Activated CD8-positive, alpha-beta memory T cell treated with anti-CD3 and anti-CD28 coated beads, Interleukin-2, amount 50 U/mL, for 24 hours (primary cell): ENCODE measurements around the gene CC2D2B.
"Not testable (repeated sequence)": the region's sequence is repeated elsewhere in the genome, so short reads cannot be mapped to it uniquely, and the experiment has no call there.

Source experiments
- DNase-seq: peaks from one replicate; pipeline ENCODE4 v3.0.0-alpha.2; 2020; ENCODE audit errors: extremely low read depth

Gene CC2D2B

DNA sequence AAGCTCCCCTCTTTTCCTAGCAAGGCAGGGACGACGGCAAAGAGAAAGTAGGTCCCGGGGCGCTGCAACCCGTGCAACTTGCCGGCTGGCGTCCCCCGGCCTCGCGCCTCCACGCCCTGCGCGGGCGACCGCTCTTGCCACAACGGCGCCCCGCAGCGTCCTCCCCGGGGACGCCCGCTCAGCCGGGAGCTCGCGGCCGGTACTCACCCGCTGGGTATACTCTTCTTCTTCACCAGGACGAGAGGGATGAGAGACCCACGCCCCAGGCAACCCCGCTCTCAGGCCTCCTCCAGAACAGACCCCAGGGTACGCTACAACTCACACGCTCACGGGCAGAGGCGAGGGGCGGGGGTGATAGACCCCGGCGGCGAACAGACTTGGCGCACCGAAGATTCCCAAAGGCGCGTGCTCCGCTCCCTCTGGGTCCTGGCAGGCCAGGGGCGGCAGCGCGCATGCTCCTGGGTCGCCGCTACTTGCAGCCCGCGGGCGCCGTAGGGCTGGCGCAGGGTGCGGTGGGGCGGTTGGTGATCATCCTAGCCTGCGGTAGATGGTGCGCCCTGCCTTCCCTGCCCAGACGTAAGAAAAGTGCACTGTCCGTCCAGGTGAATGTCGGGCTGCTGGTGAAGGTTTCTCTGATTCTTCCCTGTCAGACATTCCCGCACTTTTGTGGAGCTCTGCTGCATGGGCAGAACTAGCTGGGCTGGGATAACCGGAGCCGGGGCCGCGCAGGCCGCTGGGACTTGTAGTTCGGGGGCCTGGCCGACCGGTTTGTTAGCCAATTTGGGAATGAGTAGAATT lies at the start of gene CC2D2B:
Gene CC2D2B (plus strand): TSS at position 520 of the 798 bp plus-strand sequence. CDS start 3,349 bp downstream, outside the sequence.
- DNase-seq = peak; percentile 27

GRCh38 chr10:95860166-95860940 lies 47.4 kb upstream of the CC2D2B start:
- DNase-seq = no peak

DNA sequence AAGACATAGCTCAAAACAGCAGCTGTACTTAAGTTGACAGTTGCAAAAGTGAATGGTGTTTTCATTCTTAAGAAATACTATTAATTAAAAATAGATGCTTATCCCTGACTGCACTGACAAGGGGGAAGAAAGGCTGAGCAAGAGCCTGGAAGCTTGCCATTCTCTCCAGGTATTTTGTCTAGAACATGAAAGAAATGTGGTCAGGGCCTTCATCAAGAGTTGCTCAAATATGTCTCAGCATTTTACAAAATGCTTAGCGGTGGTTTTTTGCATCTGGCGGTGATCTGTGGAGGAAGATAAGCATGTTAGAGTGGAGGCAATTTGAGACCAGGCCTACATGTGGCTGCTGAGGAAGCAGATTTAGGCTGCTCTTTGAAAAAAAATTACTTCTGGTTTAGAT lies 46.4 kb upstream of the CC2D2B start:
- no peak for DNase-seq

GRCh38 chr10:95864906-95865813 lies 42.6 kb upstream of the CC2D2B start:
- DNase-seq = no peak

GRCh38 chr10:95865814-95866466 lies 41.8 kb upstream of the CC2D2B start:
- no peak for DNase-seq

DNA sequence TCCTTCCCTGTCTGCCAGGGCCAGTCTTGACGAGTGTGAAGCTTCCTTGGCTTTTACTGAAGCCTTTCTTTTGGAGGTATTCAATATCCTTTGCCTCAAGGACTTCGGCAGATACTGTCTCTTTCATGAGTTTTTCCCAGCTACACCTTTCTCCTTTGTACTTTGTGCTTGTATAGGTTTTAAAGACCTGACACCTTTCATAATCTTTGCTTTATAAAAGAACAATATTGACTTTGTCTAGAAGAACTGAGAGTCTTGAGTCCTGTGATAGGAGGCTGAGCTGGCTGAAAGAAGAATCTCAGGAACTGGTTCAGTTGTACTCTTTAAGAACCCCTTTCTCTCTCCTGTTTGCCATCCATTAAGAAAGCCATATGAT lies 41.3 kb upstream of the CC2D2B start:
- DNase-seq = no peak

DNA sequence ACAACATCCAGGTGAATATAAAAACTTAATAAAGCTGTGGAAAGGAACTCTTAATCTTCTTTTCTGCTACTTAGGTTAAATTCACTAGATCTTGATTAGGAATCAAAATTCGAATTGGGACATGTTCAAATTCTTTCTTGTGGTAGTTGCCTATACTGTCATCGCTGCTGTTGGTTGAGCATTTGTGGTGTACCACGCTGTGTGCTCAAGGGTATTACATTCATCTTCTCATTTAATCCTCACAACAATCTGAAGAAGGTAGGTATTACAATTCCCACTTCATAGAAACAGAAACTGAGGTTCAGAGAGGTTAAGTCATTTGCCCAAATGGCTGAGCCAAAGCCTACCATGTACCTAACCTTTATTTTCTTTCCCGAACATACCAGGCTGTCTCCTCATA lies 39.9 kb upstream of the CC2D2B start:
- no peak for DNase-seq

GRCh38 chr10:95872158-95872711 lies 35.5 kb upstream of the CC2D2B start:
- no peak for DNase-seq

GRCh38 chr10:95873139-95873538 lies 34.6 kb upstream of the CC2D2B start:
- no peak for DNase-seq

DNA sequence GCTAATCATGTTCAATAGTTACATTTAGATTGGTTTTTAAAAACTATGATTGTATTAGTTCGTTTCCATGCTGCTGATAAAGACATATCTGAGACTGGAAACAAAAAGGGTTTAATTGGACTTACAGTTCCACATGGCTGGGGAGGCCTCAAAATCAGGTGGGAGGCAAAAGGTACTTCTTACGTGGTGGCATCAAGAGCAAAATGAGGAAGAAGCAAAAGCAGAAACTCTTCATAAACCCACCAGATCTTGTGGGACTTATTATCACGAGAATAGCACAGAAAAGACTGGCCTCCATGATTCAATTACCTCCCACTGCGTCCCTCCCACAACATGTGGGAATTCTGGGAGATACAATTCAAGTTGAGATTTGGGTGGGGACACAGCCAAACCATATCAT lies 34.1 kb upstream of the CC2D2B start:
- no peak for DNase-seq

- DNase-seq = not testable (repeated sequence)
Observed at GRCh38 chr10:95874783-95875182, 33.0 kb upstream of the CC2D2B start.

- DNase-seq = no peak
Observed at GRCh38 chr10:95876756-95877155, 31.0 kb upstream of the CC2D2B start.

GRCh38 chr10:95877881-95878280 lies 29.9 kb upstream of the CC2D2B start:
- no peak for DNase-seq

DNA sequence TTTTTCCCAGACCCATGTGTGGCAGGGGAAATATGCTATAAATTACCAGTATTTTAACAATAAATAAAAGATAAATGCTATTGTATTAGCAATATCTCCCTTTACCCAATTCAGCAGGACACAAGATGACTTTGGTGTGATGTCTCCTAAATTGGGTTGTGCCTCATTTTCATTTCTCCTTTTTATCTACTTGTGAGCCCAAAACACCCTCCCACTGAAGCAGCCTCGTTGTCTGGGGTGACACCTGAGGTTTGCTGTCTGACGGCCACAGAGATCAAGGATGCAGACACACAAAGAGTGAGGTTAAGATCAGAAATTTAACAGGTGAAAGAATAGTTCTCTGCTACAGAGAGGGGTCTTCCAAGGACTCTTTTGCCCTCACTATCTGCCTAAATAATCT lies 27.1 kb upstream of the CC2D2B start:
- no peak for DNase-seq

DNA sequence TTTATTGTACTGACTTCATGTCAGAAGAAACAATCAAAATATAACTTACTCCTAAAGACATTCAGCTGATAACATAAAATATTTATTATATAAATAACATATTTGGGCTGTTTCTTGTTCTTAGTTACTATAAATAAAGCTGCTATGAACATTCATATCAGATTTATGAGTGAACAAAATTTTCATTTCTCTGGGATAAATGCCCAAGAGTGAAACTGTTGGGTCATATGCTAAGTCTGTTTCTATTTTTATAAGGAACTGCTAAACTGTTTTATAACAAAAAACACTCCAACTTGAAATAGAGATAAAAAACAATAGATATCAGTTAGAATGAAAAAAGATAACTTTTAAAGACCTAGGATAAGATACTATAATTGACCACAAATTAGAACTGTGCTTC lies 26.5 kb upstream of the CC2D2B start:
- no peak for DNase-seq

- DNase-seq = no peak
Observed at GRCh38 chr10:95889830-95890229, 17.9 kb upstream of the CC2D2B start.

GRCh38 chr10:95896071-95896850 lies 11.5 kb upstream of the CC2D2B start:
- no peak for DNase-seq

- DNase-seq = not testable (repeated sequence)
Observed at GRCh38 chr10:95905897-95906580, 1.7 kb upstream of the CC2D2B start.

DNA sequence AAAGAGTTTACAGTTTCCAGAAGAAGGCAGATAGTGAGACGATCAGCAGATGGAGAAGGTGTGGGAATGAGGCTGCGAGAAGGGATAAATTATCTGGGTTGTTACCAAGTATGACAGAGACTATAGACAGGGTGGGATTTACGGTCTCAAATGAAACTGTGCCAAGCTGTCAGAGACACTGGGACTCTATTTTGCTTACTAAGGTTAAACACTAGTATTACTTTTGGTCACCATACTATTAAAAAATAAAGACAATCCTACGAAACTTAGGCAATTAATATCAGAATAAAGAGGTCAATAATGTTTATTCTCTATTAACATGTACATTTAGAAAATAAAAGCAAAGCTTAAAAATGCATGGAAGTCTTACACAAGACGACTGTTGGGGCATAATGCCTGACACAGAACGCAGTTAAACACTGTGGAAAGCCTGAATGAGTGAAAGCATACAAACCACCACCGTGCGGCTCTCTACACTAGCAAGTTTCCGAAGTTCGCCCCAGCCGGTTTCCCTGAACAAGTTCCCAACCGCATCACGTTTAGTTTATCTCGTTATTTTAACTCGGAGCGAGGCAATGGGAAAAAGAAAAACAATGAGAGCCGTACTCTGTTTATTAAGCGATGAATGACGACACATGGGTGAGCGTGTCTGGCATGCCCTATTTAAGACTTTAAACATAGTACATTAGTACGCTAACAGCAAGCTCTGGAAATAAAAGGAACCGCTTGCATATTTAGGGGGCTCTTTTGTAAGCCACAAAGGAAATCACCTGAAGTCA lies 909 bp upstream of the CC2D2B start:
- DNase-seq = peak; percentile 9
